HepG2 (cell line): ENCODE measurements around the gene ALDH1A2. TPM values are rescaled to one million over a fixed set of nuclear protein-coding genes. Genes with fewer than 3 reads are reported as not detected.

Experiments
- ATAC-seq: fragments of 200-7000 bp; cut with Tn5 transposase; 3 replicates; pipeline ENCODE4 v1.9.1; 2020; ENCODE audit warnings: mild to moderate bottlenecking, moderate library complexity
- BruUV-seq: library from RNA; stranded (reverse); fragments of 400-500 nt; replicated peaks from 2 replicates; lab custom pipeline; 2021; lab: Mats Ljungman, UMichigan
- CTCF ChIA-PET: fragments of 300-600 bp; formaldehyde crosslinking; extraction: SDS; loops from one replicate; lab custom pipeline; 2021; ENCODE audit warnings: low total read pairs, inconsistent platforms, low intra/inter-chr PET ratio; lab: Yijun Ruan, JAX
- POLR2A ChIA-PET: fragments of 350-600 bp; sonication (Branson Sonifier 250); formaldehyde crosslinking; loops from one replicate; lab custom pipeline; 2020; ENCODE audit warnings: antibody characterized with exemption, inconsistent platforms; lab: Yijun Ruan, JAX
- DNase-seq: peaks from one replicate; pipeline ENCODE4 v3.0.0-alpha.2; 2015; ENCODE audit warnings: low spot score
- FAIRE-seq: peaks from 3 replicates; lab custom pipeline; 2011; peaks lifted over from hg19 to GRCh38; lab: Jason Lieb, UNC
- H2AFZ ChIP-seq: one replicate; pipeline ENCODE4 v1.6.1; 2011; ENCODE audit warnings: low read length, inconsistent platforms
- H3K27ac ChIP-seq: fragments of 300-600 bp; 3 replicates; pipeline ENCODE4 v1.8.0; 2011; ENCODE audit warnings: mixed run types, mild to moderate bottlenecking, mixed read lengths, low read length, inconsistent platforms; ENCODE audit not compliant: insufficient read depth; ENCODE audit errors: extremely low read length
- H3K27me3 ChIP-seq, 2 experiments: fragments of 200-600 bp in 1 of 2; 2 replicates in 1 of 2; 3 replicates in 1 of 2; pipeline versions ENCODE4 v1.6.0 to v1.8.0; 2011; ENCODE audit warnings: low read length in 2 of 2, mild to moderate bottlenecking in 2 of 2, moderate library complexity in 2 of 2, inconsistent platforms in 1 of 2; ENCODE audit not compliant: insufficient read depth in 2 of 2, control insufficient read depth in 1 of 2
- H3K36me3 ChIP-seq, 2 experiments: fragments of 200-600 bp in 1 of 2; replicated peaks in 1 of 2; 2 replicates in 1 of 2; 3 replicates in 1 of 2; pipeline versions ENCODE4 v1.5.1 to v1.8.0; 2011; ENCODE audit warnings: low read length in 2 of 2, inconsistent platforms in 1 of 2; ENCODE audit not compliant: insufficient read depth in 2 of 2, control insufficient read depth in 1 of 2
- H3K4me1 ChIP-seq: 2 replicates; pipeline ENCODE4 v1.5.1; 2012; ENCODE audit warnings: low read length, inconsistent platforms; ENCODE audit not compliant: insufficient read depth
- H3K4me2 ChIP-seq: 2 replicates; pipeline ENCODE4 v1.6.0; 2011; ENCODE audit warnings: low read depth, low read length, inconsistent platforms
- H3K4me3 ChIP-seq, 3 experiments: fragments of 200-600 bp in 1 of 3; sonication (generic), shearing (Covaris generic) in 1 of 3; replicated peaks in 1 of 3; 2 replicates each; pipeline ENCODE4 v1.5.1; 2011 to 2016; ENCODE audit warnings: low read length in 3 of 3, inconsistent platforms in 2 of 3, low read depth in 2 of 3, mild to moderate bottlenecking in 2 of 3, control low read depth in 1 of 3, mixed read lengths in 1 of 3; ENCODE audit not compliant: insufficient read depth in 1 of 3
- H3K79me2 ChIP-seq: one replicate; pipeline ENCODE4 v1.6.1; 2011; ENCODE audit warnings: low read length, inconsistent platforms; ENCODE audit not compliant: insufficient read depth
- H3K9ac ChIP-seq: 2 replicates; pipeline ENCODE4 v1.6.0; 2011; ENCODE audit warnings: mild to moderate bottlenecking, low read depth, low read length, inconsistent platforms; ENCODE audit not compliant: insufficient read depth
- H3K9me3 ChIP-seq: 2 replicates; pipeline ENCODE4 v1.5.1; 2012; ENCODE audit warnings: mild to moderate bottlenecking, low read length
- H4K20me1 ChIP-seq: 2 replicates; pipeline ENCODE4 v1.6.0; 2011; ENCODE audit warnings: inconsistent platforms, mild to moderate bottlenecking, low read length, moderate library complexity; ENCODE audit not compliant: insufficient read depth
- CEBPB ChIP-seq: IDR thresholded peaks from 2 replicates; pipeline ENCODE4 v1.6.1; 2011; ENCODE audit warnings: low read depth, low read length, improper control_type of control experiment, borderline replicate concordance
- CENPT ChIP-seq: sonication (generic); formaldehyde crosslinking; IDR thresholded peaks from 2 replicates; pipeline ENCODE4 v1.8.0; 2022; ENCODE audit warnings: low read depth, mild to moderate bottlenecking, moderate library complexity, missing genetic modification reagents
- GABPB1 ChIP-seq: IDR thresholded peaks from 2 replicates; pipeline ENCODE4 v1.6.1; 2016; ENCODE audit warnings: mild to moderate bottlenecking, missing genetic modification reagents, moderate library complexity, missing compliant biosample characterization
- MAZ ChIP-seq, 2 experiments: sonication (generic) in 1 of 2; formaldehyde crosslinking in 1 of 2; IDR thresholded peaks; 2 replicates each; pipeline versions ENCODE4 v1.5.0 to v1.6.1; 2012 to 2020; ENCODE audit warnings: low read depth in 2 of 2, mild to moderate bottlenecking in 2 of 2, borderline replicate concordance in 1 of 2, improper control_type of control experiment in 1 of 2, low read length in 1 of 2, missing genetic modification reagents in 1 of 2, moderate library complexity in 1 of 2
- MIER3 ChIP-seq: IDR thresholded peaks from 2 replicates; pipeline ENCODE4 v1.6.1; 2016; ENCODE audit warnings: missing compliant biosample characterization, borderline replicate concordance
- PTBP1 ChIP-seq: fragments of 200-400 bp; formaldehyde crosslinking; IDR thresholded peaks from 2 replicates; pipeline ENCODE4 v1.6.1; 2018; ENCODE audit warnings: low read length, low read depth; ENCODE audit not compliant: poor library complexity, severe bottlenecking
- RFXAP ChIP-seq: sonication (generic); formaldehyde crosslinking; IDR thresholded peaks from 2 replicates; pipeline ENCODE4 v1.4.0; 2020; ENCODE audit warnings: missing genetic modification reagents, borderline replicate concordance
- SETDB1 ChIP-seq: sonication (generic); formaldehyde crosslinking; IDR thresholded peaks from 2 replicates; pipeline ENCODE4 v1.5.1; 2020; ENCODE audit warnings: missing genetic modification reagents, mild to moderate bottlenecking, borderline replicate concordance
- SP1 ChIP-seq, 2 experiments: fragments of 450-650 bp in 1 of 2; sonication (generic) in 1 of 2; formaldehyde crosslinking in 1 of 2; IDR thresholded peaks; 2 replicates each; pipeline versions ENCODE4 v1.4.0 to v1.6.1; 2016 to 2020; ENCODE audit warnings: missing genetic modification reagents in 1 of 2
- TAF1 ChIP-seq: sonication (generic); formaldehyde crosslinking; IDR thresholded peaks from 2 replicates; pipeline ENCODE4 v1.4.0; 2020; ENCODE audit warnings: missing genetic modification reagents
- ZNF160 ChIP-seq: sonication (generic); formaldehyde crosslinking; IDR thresholded peaks from 2 replicates; pipeline ENCODE4 v1.8.0; 2022; ENCODE audit warnings: mild to moderate bottlenecking, inconsistent platforms, missing genetic modification reagents
- WGBS: methylation state at CpG from one replicate; pipeline ENCODE4 v1.1.6; 2017; ENCODE audit warnings: low lambda C conversion rate; 5-methylcytosine and 5-hydroxymethylcytosine counted together
- in situ Hi-C: cut with HindIII; loops from 2 replicates; pipeline ENCODE4 v1.10.0; 2017; ENCODE audit warnings: low pct_unique_long_range_greater_than_20kb; ENCODE audit not compliant: extremely low pct_ligation_motif_present
- intact Hi-C: fragments of 100-400 bp; cut with micrococcal nuclease; formaldehyde crosslinking; loops from one replicate; pipeline ENCODE4 v1.10.0; 2022; ENCODE audit not compliant: unreplicated experiment
- polyA plus RNA-seq, 8 experiments: library from polyadenylated mRNA; depleted of rRNA in 3 of 8; stranded (reverse) in 7 of 8; unstranded in 1 of 8; fragments of >200 nt; fragmentation: Illumina TruSeq in 4 of 8; extraction: Trizol in 4 of 8; gene quantifications; 2 replicates each; pipeline versions ENCODE4 v1.2.1 to v1.2.3, GENCODE V29; 2011 to 2016; ENCODE audit warnings: low read depth in 4 of 8, missing spikeins in 1 of 8, mixed read lengths in 1 of 8; ENCODE audit not compliant: insufficient read depth in 1 of 8
- total RNA-seq, 5 experiments: library from RNA; depleted of rRNA; stranded (reverse); fragments of >200 nt; fragmentation: Illumina TruSeq; extraction: Trizol; gene quantifications; 2 replicates each; pipeline ENCODE4 v1.2.3, GENCODE V29; 2016; ENCODE audit warnings: low read depth in 1 of 5
- TF ChIP-seq, protein P1 (sequence below): IDR thresholded peaks from 2 replicates; pipeline ENCODE4 v1.6.1; 2018; ENCODE audit warnings: missing genetic modification reagents
- TF ChIP-seq, protein P2 (sequence below): sonication (generic); formaldehyde crosslinking; IDR thresholded peaks from 2 replicates; pipeline ENCODE4 v1.5.1; 2020; ENCODE audit warnings: mild to moderate bottlenecking, missing genetic modification reagents, moderate library complexity
- TF ChIP-seq, protein P3 (sequence below): sonication (generic); formaldehyde crosslinking; IDR thresholded peaks from 2 replicates; pipeline ENCODE4 v1.4.0; 2020; ENCODE audit warnings: mild to moderate bottlenecking, missing genetic modification reagents
- TF ChIP-seq, protein P4 (sequence below): IDR thresholded peaks from 2 replicates; pipeline ENCODE4 v1.6.1; 2016; ENCODE audit warnings: mild to moderate bottlenecking

ALDH1A2 gene
- total and polyA plus RNA-seq, 2 of the 13 experiments (the other 11 are each of a cell fraction or from before 2014, with no cell fraction given): 0.64 to 0.90 TPM

DNA sequence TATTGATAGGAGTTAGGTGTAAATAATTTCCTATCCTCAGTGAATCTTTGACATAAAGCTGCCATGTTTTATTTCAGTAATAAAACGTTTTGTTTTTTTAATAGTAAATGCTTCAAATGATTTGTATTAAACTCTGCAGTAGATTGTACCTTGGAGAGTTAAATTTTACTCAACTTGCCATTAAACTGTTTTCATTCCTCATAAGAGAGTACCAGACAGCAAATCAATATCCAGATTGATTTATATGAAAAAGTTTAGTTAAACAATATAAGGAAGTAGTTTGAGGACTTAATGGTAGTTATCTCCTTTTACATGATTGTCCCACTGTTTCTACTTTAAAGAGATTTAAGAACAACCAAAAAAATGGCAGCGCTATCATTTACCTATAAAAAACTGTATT lies 18.4 kb downstream of the ALDH1A2 start (continued):
- TF ChIP-seq PTBP1 (no peak), RFXAP (no peak), MAZ (IDR thresholded peaks at IDR 0.05; ENCODE audit: borderline replicate concordance, low read depth, low read length) (no peak), MAZ (CRISPR knock-in tag; IDR thresholded peaks at IDR 0.05; ENCODE audit: low read depth) (no peak), ZNF160 (CRISPR knock-in tag) (no peak), SP1 (IDR thresholded peaks at IDR 0.05) (no peak), SP1 (CRISPR knock-in tag; IDR thresholded peaks at IDR 0.05) (no peak), SETDB1 (CRISPR knock-in tag) (no peak), MIER3 (CRISPR knock-in tag) (no peak), TAF1 (CRISPR knock-in tag) (no peak), CENPT (CRISPR knock-in tag) (no peak)
- TF ChIP-seq, protein P1, sequence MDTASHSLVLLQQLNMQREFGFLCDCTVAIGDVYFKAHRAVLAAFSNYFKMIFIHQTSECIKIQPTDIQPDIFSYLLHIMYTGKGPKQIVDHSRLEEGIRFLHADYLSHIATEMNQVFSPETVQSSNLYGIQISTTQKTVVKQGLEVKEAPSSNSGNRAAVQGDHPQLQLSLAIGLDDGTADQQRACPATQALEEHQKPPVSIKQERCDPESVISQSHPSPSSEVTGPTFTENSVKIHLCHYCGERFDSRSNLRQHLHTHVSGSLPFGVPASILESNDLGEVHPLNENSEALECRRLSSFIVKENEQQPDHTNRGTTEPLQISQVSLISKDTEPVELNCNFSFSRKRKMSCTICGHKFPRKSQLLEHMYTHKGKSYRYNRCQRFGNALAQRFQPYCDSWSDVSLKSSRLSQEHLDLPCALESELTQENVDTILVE (CRISPR knock-in tag): no peak
- TF ChIP-seq, protein P2, sequence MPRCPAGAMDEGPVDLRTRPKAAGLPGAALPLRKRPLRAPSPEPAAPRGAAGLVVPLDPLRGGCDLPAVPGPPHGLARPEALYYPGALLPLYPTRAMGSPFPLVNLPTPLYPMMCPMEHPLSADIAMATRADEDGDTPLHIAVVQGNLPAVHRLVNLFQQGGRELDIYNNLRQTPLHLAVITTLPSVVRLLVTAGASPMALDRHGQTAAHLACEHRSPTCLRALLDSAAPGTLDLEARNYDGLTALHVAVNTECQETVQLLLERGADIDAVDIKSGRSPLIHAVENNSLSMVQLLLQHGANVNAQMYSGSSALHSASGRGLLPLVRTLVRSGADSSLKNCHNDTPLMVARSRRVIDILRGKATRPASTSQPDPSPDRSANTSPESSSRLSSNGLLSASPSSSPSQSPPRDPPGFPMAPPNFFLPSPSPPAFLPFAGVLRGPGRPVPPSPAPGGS: no peak

DNA sequence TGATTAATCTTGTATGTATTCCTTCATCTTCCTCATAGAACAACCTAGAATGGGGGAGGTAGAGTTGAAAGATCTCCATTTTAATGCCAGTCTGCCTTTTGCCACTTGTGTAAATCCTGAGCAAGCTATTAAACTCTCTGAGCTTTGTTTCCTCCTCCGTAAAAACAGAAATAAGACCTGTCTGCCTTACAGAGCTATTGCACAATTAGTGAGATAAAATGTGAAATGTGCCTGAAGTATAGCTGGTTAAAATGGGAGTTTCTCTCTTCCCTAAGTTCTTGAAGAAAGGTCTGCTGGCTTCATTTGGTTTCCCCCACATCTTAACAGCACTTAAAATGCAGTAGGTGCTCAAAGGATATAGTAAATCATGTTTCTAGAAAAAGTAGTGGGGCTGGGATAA lies 19.0 kb downstream of the ALDH1A2 start:
- FAIRE-seq: no peak
- Histone ChIP-seq H3K4me1 (no peaks in the 10 kb centered on the region), H3K4me3 (no peak overlapping the region), H3K27ac (no peak overlapping the region), H3K79me2 (no peaks in the 10 kb centered on the region)
- CTCF ChIA-PET: no interaction called here
- in situ Hi-C loops: no loop called here
- DNase-seq: no peak
- TF ChIP-seq, protein P3, sequence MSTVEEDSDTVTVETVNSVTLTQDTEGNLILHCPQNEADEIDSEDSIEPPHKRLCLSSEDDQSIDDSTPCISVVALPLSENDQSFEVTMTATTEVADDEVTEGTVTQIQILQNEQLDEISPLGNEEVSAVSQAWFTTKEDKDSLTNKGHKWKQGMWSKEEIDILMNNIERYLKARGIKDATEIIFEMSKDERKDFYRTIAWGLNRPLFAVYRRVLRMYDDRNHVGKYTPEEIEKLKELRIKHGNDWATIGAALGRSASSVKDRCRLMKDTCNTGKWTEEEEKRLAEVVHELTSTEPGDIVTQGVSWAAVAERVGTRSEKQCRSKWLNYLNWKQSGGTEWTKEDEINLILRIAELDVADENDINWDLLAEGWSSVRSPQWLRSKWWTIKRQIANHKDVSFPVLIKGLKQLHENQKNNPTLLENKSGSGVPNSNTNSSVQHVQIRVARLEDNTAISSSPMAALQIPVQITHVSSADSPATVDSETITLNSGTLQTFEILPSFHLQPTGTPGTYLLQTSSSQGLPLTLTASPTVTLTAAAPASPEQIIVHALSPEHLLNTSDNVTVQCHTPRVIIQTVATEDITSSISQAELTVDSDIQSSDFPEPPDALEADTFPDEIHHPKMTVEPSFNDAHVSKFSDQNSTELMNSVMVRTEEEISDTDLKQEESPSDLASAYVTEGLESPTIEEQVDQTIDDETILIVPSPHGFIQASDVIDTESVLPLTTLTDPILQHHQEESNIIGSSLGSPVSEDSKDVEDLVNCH (CRISPR knock-in tag): no peak
- TF ChIP-seq CEBPB (peak; percentile 65), GABPB1 (no peak)
- TF ChIP-seq, protein P4, sequence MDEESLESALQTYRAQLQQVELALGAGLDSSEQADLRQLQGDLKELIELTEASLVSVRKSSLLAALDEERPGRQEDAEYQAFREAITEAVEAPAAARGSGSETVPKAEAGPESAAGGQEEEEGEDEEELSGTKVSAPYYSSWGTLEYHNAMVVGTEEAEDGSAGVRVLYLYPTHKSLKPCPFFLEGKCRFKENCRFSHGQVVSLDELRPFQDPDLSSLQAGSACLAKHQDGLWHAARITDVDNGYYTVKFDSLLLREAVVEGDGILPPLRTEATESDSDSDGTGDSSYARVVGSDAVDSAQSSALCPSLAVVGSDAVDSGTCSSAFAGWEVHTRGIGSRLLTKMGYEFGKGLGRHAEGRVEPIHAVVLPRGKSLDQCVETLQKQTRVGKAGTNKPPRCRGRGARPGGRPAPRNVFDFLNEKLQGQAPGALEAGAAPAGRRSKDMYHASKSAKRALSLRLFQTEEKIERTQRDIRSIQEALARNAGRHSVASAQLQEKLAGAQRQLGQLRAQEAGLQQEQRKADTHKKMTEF (CRISPR knock-in tag): no peak
- TF ChIP-seq, all 625 proteins: peak for 1
- BruUV-seq: no TSS peak
- Histone ChIP-seq H3K9me3 (no peaks in the 10 kb centered on the region), H3K36me3 (no peaks in the 10 kb centered on the region), H2AFZ (no peak overlapping the region), H3K27me3 (peaks cover 0 to 5% of the 10 kb centered on the region in 2 experiments; a peak in 1 of 5 replicates), H3K4me2 (no peak overlapping the region), H4K20me1 (no peaks in the 10 kb centered on the region), H3K9ac (no peak overlapping the region)
- POLR2A ChIA-PET: no interaction called here
- WGBS: 0% methylated on average over 1 of the region's 1 CpG
- intact Hi-C loops: no loop called here
- ATAC-seq: no peak
